OCI-LY1 (cell line): ENCODE data around the gene RAB15.

Experiments used
- H2AFZ ChIP-seq: fragments of 200-600 bp; sonication (generic), shearing (Covaris generic); 2 replicates; pipeline ENCODE4 v1.6.0; 2014; ENCODE audit warnings: antibody characterized with exemption, mild to moderate bottlenecking, low read length
- H3F3A ChIP-seq: fragments of 200-600 bp; sonication (generic), shearing (Covaris generic); 2 replicates; pipeline ENCODE4 v1.6.0; 2014; ENCODE audit warnings: mild to moderate bottlenecking, antibody characterized with exemption, low read length, moderate library complexity; ENCODE audit not compliant: insufficient read depth
- H3K27ac ChIP-seq: fragments of 200-600 bp; sonication (generic); 2 replicates; pipeline ENCODE4 v1.5.1; 2014; ENCODE audit warnings: low read length, mixed run types, mild to moderate bottlenecking, low read depth; ENCODE audit not compliant: poor library complexity, severe bottlenecking
- H3K27me3 ChIP-seq: fragments of 200-600 bp; sonication (generic); 2 replicates; pipeline ENCODE4 v1.6.0; 2014; ENCODE audit warnings: antibody characterized with exemption, mild to moderate bottlenecking, low read length, moderate library complexity; ENCODE audit not compliant: insufficient read depth
- H3K36me3 ChIP-seq: fragments of 200-600 bp; sonication (generic); 2 replicates; pipeline ENCODE4 v1.6.1; 2014; ENCODE audit warnings: mild to moderate bottlenecking, antibody characterized with exemption, low read length, moderate library complexity, mixed read lengths; ENCODE audit not compliant: insufficient read depth
- H3K4me1 ChIP-seq: fragments of 200-600 bp; sonication (generic); 2 replicates; pipeline ENCODE4 v1.5.1; 2014; ENCODE audit warnings: mild to moderate bottlenecking, low read length, moderate library complexity; ENCODE audit not compliant: insufficient read depth, severe bottlenecking
- H3K4me2 ChIP-seq: fragments of 200-600 bp; sonication (generic), shearing (Covaris generic); 2 replicates; pipeline ENCODE4 v1.6.1; 2014; ENCODE audit warnings: low read length
- H3K4me3 ChIP-seq: fragments of 200-600 bp; sonication (generic); 2 replicates; pipeline ENCODE4 v1.5.1; 2014; ENCODE audit warnings: low read length, low read depth, mild to moderate bottlenecking, mixed read lengths; ENCODE audit not compliant: poor library complexity, severe bottlenecking
- H3K79me2 ChIP-seq: fragments of 200-600 bp; shearing (Covaris generic); 2 replicates; pipeline ENCODE4 v1.6.1; 2016; ENCODE audit warnings: mixed run types, low read length, mixed read lengths; ENCODE audit not compliant: insufficient read depth
- H3K9ac ChIP-seq: fragments of 200-600 bp; sonication (generic), shearing (Covaris generic); 2 replicates; pipeline ENCODE4 v1.6.1; 2014; ENCODE audit warnings: mild to moderate bottlenecking, low read length, mixed read lengths
- H3K9me2 ChIP-seq: fragments of 200-600 bp; sonication (generic), shearing (Covaris generic); 2 replicates; pipeline ENCODE4 v1.6.1; 2014; ENCODE audit warnings: low read depth, mild to moderate bottlenecking, low read length, mixed read lengths
- H3K9me3 ChIP-seq: fragments of 200-600 bp; shearing (Covaris generic); 2 replicates; pipeline ENCODE4 v1.6.1; 2014; ENCODE audit warnings: low read length, mixed read lengths
- H4K20me1 ChIP-seq: fragments of 200-600 bp; sonication (generic), shearing (Covaris generic); 2 replicates; pipeline ENCODE4 v1.6.0; 2016; ENCODE audit warnings: mild to moderate bottlenecking, low read length; ENCODE audit not compliant: insufficient read depth
- CTCF ChIP-seq: fragments of 200-600 bp; sonication (generic), shearing (Covaris generic); IDR thresholded peaks from 2 replicates; pipeline ENCODE4 v1.5.1; 2017; ENCODE audit warnings: mild to moderate bottlenecking, antibody characterized with exemption, low read length, moderate library complexity, mixed read lengths
- EZH2 ChIP-seq: fragments of 200-600 bp; sonication (generic), shearing (Covaris generic); IDR thresholded peaks from 2 replicates; pipeline ENCODE4 v1.8.0; 2017; ENCODE audit warnings: borderline replicate concordance, mixed run types, mild to moderate bottlenecking, antibody characterized with exemption, low read length, moderate library complexity, mixed read lengths

RAB15 gene

GRCh38 chr14:64995291-64995690 lies 23.2 kb upstream of the RAB15 start:
- no peaks in the 10 kb centered on the region for H3K9me2 ChIP-seq
- peaks cover 3% of the 10 kb centered on the region for H3K4me1 ChIP-seq
- H3K27me3 ChIP-seq, result no peaks in the 10 kb centered on the region

GRCh38 chr14:64994540-64994939 lies 22.4 kb upstream of the RAB15 start:
- peaks cover 11% of the 10 kb centered on the region for H3K4me1 ChIP-seq
- no peaks in the 10 kb centered on the region for H3K9me2 ChIP-seq
- H3K36me3 ChIP-seq, result 0 out of 2 replicates have a peak, but pooled peaks cover 3% of the 10 kb centered on the region
- H3K79me2 ChIP-seq, result no peaks in the 10 kb centered on the region
- no peak overlapping the region for H3K4me3 ChIP-seq
- no peak overlapping the region for H3K27ac ChIP-seq
- H3K27me3 ChIP-seq, result no peaks in the 10 kb centered on the region
- H3K4me2 ChIP-seq, result no peak overlapping the region
- no peaks in the 10 kb centered on the region for H4K20me1 ChIP-seq
- H2AFZ ChIP-seq, result no peak overlapping the region
- no peak overlapping the region for H3K9ac ChIP-seq
- no peaks in the 10 kb centered on the region for H3K9me3 ChIP-seq
- no peak for TF ChIP-seq CTCF
- no peak for TF ChIP-seq EZH2
- H3F3A ChIP-seq, result no peaks in the 10 kb centered on the region

More at GRCh38 chr14:64995291-64995690, 23.2 kb upstream of the RAB15 start:
- Histone ChIP-seq H2AFZ (no peak overlapping the region), H3K36me3 (0 out of 2 replicates have a peak, but pooled peaks cover 3% of the 10 kb centered on the region), H3K9me3 (no peaks in the 10 kb centered on the region), H3K4me2 (no peak overlapping the region), H3K4me3 (no peak overlapping the region), H3K9ac (no peak overlapping the region), H3K79me2 (no peaks in the 10 kb centered on the region), H3F3A (no peaks in the 10 kb centered on the region), H4K20me1 (no peaks in the 10 kb centered on the region), H3K27ac (no peak overlapping the region)
- TF ChIP-seq CTCF (no peak), EZH2 (no peak)

- no peaks in the 10 kb centered on the region for H3F3A ChIP-seq
- 0 out of 2 replicates have a peak, but pooled peaks cover 6% of the 10 kb centered on the region for H3K36me3 ChIP-seq
- no peaks in the 10 kb centered on the region for H3K9me3 ChIP-seq
- no peak overlapping the region for H3K27ac ChIP-seq
- TF ChIP-seq EZH2 (no peak), CTCF (no peak)
- no peak overlapping the region for H3K4me2 ChIP-seq
- no peaks in the 10 kb centered on the region for H3K27me3 ChIP-seq
- peaks cover 16% of the 10 kb centered on the region for H3K4me1 ChIP-seq
- H3K79me2 ChIP-seq, result 0 out of 2 replicates have a peak, but pooled peaks cover 3% of the 10 kb centered on the region
- no peaks in the 10 kb centered on the region for H3K9me2 ChIP-seq
- no peaks in the 10 kb centered on the region for H4K20me1 ChIP-seq
- H2AFZ ChIP-seq, result no peak overlapping the region
- H3K9ac ChIP-seq, result no peak overlapping the region
- H3K4me3 ChIP-seq, result no peak overlapping the region
Observed at GRCh38 chr14:64993266-64993930, 21.3 kb upstream of the RAB15 start.
